ENCODE data around the gene RFTN1. TPM values are rescaled to one million over a fixed set of nuclear protein-coding genes. Genes with fewer than 3 reads are reported as not detected.

Gene RFTN1
- total RNA-seq, 1 experiment from 2014 or later = 4.5 TPM

DNA sequence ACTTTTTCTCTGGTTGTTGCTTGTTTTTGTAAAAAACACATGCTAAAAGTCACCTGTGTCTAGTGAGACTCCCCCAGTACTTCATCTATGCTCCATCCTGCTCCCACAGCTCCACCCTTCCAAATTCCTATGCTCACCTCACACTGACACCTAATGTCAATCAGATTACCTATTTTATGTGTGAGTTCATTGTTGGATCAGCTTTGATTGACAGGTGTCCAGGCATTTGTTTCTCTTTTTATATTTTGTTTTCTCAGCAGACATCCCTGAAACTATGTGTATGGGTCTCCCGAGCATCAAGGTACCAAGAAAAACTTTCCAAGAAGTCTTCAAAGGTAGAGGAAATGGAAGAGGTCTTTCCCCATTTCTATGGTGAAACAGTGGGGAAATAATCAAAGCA lies 13.4 kb downstream of the RFTN1 start:
- Mint-ChIP-seq H3K27me3 (ENCODE audit: insufficient read depth, unreplicated experiment) (no peaks in the 10 kb centered on the region), H3K36me3 (ENCODE audit: insufficient read depth, unreplicated experiment) (no peaks in the 10 kb centered on the region), H3K27ac (ENCODE audit: low read depth, unreplicated experiment) (no peak overlapping the region), H3K9me3 (ENCODE audit: unreplicated experiment) (peaks cover 12% of the 10 kb centered on the region), H3K4me1 (ENCODE audit: insufficient read depth, unreplicated experiment) (no peaks in the 10 kb centered on the region), H3K4me3 (ENCODE audit: unreplicated experiment) (no peak overlapping the region)
- TF ChIP-seq, protein P1, sequence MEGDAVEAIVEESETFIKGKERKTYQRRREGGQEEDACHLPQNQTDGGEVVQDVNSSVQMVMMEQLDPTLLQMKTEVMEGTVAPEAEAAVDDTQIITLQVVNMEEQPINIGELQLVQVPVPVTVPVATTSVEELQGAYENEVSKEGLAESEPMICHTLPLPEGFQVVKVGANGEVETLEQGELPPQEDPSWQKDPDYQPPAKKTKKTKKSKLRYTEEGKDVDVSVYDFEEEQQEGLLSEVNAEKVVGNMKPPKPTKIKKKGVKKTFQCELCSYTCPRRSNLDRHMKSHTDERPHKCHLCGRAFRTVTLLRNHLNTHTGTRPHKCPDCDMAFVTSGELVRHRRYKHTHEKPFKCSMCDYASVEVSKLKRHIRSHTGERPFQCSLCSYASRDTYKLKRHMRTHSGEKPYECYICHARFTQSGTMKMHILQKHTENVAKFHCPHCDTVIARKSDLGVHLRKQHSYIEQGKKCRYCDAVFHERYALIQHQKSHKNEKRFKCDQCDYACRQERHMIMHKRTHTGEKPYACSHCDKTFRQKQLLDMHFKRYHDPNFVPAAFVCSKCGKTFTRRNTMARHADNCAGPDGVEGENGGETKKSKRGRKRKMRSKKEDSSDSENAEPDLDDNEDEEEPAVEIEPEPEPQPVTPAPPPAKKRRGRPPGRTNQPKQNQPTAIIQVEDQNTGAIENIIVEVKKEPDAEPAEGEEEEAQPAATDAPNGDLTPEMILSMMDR (IDR thresholded peaks at IDR 0.05; ENCODE audit: unreplicated experiment) = no peak
- intact Hi-C loops (cut with micrococcal nuclease) = no loop called here
- DNase-seq (ENCODE audit: unreplicated experiment) = no peak
- ChIA-PET CTCF (interaction anchor here (0.6 kb wide), 1 partner anchor 95 kb away, joined by 4 read pairs; no protein-coding TSS in a partner anchor), POLR2A (interaction anchor here (0.9 kb wide), 1 partner anchor 541 kb away, joined by 4 read pairs; no protein-coding TSS in a partner anchor)
- BruUV-seq (replicated peaks) = no TSS peak

- H3K27ac Mint-ChIP-seq (ENCODE audit: low read depth, unreplicated experiment) = no peak overlapping the region
- TF ChIP-seq, protein P1 (IDR thresholded peaks at IDR 0.05; ENCODE audit: unreplicated experiment) = no peak
- no peaks in the 10 kb centered on the region for H3K4me1 Mint-ChIP-seq (ENCODE audit: insufficient read depth, unreplicated experiment)
- H3K36me3 Mint-ChIP-seq (ENCODE audit: insufficient read depth, unreplicated experiment) = no peaks in the 10 kb centered on the region
- BruUV-seq (replicated peaks) = no TSS peak
- H3K9me3 Mint-ChIP-seq (ENCODE audit: unreplicated experiment) = peaks cover 12% of the 10 kb centered on the region
- intact Hi-C loops (cut with micrococcal nuclease) = no loop called here
- no peak overlapping the region for H3K4me3 Mint-ChIP-seq (ENCODE audit: unreplicated experiment)
- ChIA-PET POLR2A (no interaction called here), CTCF (no interaction called here)
- DNase-seq (ENCODE audit: unreplicated experiment) = no peak
- no peaks in the 10 kb centered on the region for H3K27me3 Mint-ChIP-seq (ENCODE audit: insufficient read depth, unreplicated experiment)
These were observed 14.1 kb downstream of the RFTN1 start for GRCh38 chr3:16499351-16499750.

DNA sequence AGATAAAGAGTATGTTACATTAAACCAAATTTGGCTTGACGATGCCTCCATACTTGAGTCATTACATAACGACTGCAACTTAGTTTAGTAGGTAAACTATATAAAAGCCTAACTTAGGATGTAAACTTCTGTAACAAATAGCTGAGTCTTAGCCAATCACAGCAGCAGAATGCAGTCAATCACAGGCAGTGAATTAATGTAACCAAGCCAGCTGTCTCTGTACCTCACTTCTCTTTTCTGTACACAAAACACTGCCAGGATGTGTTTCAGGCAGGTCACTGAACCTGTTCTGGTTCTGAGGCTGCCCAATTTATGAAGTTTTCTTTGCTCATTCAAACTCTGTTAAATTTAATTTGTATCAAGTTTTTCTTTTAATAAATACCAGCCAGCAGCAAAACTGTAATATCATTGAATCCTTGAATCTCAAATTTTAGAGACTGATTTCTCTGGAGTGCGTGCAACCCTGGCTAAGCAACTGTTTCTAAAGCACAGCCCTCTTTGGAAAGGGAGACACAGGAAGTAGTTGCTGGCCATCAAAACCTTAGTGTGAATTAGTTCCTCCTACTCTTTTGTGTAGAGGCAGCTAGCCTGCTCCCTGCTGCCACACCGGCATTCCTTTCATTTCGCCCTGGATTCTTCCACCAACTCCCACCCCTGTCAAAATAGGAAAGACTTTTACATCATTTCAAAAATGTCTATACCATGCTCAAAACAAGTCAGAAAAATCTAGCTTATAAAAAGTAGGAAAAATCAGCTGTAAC lies 15.2 kb downstream of the RFTN1 start:
- H3K9me3 Mint-ChIP-seq (ENCODE audit: unreplicated experiment) = peaks cover 12% of the 10 kb centered on the region
- CTCF ChIA-PET = no interaction called here
- POLR2A ChIA-PET = no interaction called here
- H3K27me3 Mint-ChIP-seq (ENCODE audit: insufficient read depth, unreplicated experiment) = no peaks in the 10 kb centered on the region
- no peaks in the 10 kb centered on the region for H3K4me1 Mint-ChIP-seq (ENCODE audit: insufficient read depth, unreplicated experiment)
- H3K27ac Mint-ChIP-seq (ENCODE audit: low read depth, unreplicated experiment) = no peak overlapping the region
- DNase-seq (ENCODE audit: unreplicated experiment) = no peak
- TF ChIP-seq, protein P1 (IDR thresholded peaks at IDR 0.05; ENCODE audit: unreplicated experiment) = no peak
- H3K36me3 Mint-ChIP-seq (ENCODE audit: insufficient read depth, unreplicated experiment) = no peaks in the 10 kb centered on the region
- intact Hi-C loops (cut with micrococcal nuclease) = no loop called here
- BruUV-seq (replicated peaks) = no TSS peak
- no peak overlapping the region for H3K4me3 Mint-ChIP-seq (ENCODE audit: unreplicated experiment)

- Mint-ChIP-seq H3K27me3 (ENCODE audit: insufficient read depth, unreplicated experiment) (no peaks in the 10 kb centered on the region), H3K27ac (ENCODE audit: low read depth, unreplicated experiment) (no peak overlapping the region), H3K4me1 (ENCODE audit: insufficient read depth, unreplicated experiment) (no peaks in the 10 kb centered on the region), H3K9me3 (ENCODE audit: unreplicated experiment) (peaks cover 12% of the 10 kb centered on the region), H3K36me3 (ENCODE audit: insufficient read depth, unreplicated experiment) (no peaks in the 10 kb centered on the region), H3K4me3 (ENCODE audit: unreplicated experiment) (no peak overlapping the region)
- ChIA-PET POLR2A (interaction anchor here (1.1 kb wide), 1 partner anchor 158 kb away, joined by 3 read pairs; no protein-coding TSS in a partner anchor), CTCF (interaction anchor here (1.2 kb wide), 2 partner anchors 20 to 175 kb away, joined by 3 to 4 read pairs; no protein-coding TSS in a partner anchor)
- TF ChIP-seq, protein P1 (IDR thresholded peaks at IDR 0.05; ENCODE audit: unreplicated experiment) = no peak
- DNase-seq (ENCODE audit: unreplicated experiment) = peak; percentile 55
- intact Hi-C loops (cut with micrococcal nuclease) = no loop called here
- BruUV-seq (replicated peaks) = no TSS peak
These were observed 16.9 kb downstream of the RFTN1 start for GRCh38 chr3:16496408-16497222.
